K562 (cell line): ENCODE data around the gene OBSCN. TPM values are rescaled to one million over a fixed set of nuclear protein-coding genes. Genes with fewer than 3 reads are reported as not detected.
A peak's percentile ranks its signal among the peaks of the same experiment; 100 is the strongest.

ENCODE experiments used
- ATAC-seq: fragments of 200-7000 bp; cut with Tn5 transposase; 3 replicates; pipeline ENCODE4 v1.9.1; 2020; ENCODE audit warnings: moderate library complexity
- BruUV-seq: library from RNA; stranded (reverse); fragments of 400-500 nt; replicated peaks from 2 replicates; lab custom pipeline; 2021; lab: Mats Ljungman, UMichigan
- CTCF ChIA-PET: fragments of 300-600 bp; formaldehyde crosslinking; extraction: SDS; loops from one replicate; lab custom pipeline; 2021; ENCODE audit warnings: low intra/inter-chr PET ratio; lab: Yijun Ruan, JAX
- POLR2A ChIA-PET: fragments of 300-600, 350-650 bp; sonication (Branson Sonifier 250); formaldehyde crosslinking; extraction: SDS; loops from one replicate; lab custom pipeline; 2021; ENCODE audit warnings: antibody characterized with exemption, inconsistent platforms; lab: Yijun Ruan, JAX
- DNase-seq, 4 experiments: peaks; one replicate each; pipeline versions ENCODE4 v3.0.0 to v3.0.0-alpha.2; 2011 to 2018; ENCODE audit warnings: low spot score in 3 of 4, mixed read lengths in 3 of 4; ENCODE audit errors: extremely low read depth in 1 of 4
- FAIRE-seq: peaks from 2 replicates; lab custom pipeline; 2011; peaks lifted over from hg19 to GRCh38; lab: Jason Lieb, UNC
- H2AFZ ChIP-seq: 2 replicates; pipeline ENCODE4 v1.6.0; 2011; ENCODE audit warnings: low read depth, low read length, control low read depth, inconsistent platforms
- H3K27ac ChIP-seq: fragments of 200-600 bp; 3 replicates; pipeline ENCODE4 v1.8.0; 2011; ENCODE audit warnings: low read depth, mild to moderate bottlenecking, control low read depth, inconsistent platforms, low read length, moderate library complexity, mixed read lengths; ENCODE audit errors: extremely low read depth
- H3K27me3 ChIP-seq, 2 experiments: fragments of 300-600 bp in 1 of 2; 2 replicates in 1 of 2; 3 replicates in 1 of 2; pipeline versions ENCODE4 v1.6.0 to v1.8.0; 2011; ENCODE audit warnings: inconsistent platforms in 2 of 2, low read length in 2 of 2, mild to moderate bottlenecking in 1 of 2, mixed read lengths in 1 of 2, moderate library complexity in 1 of 2; ENCODE audit not compliant: control insufficient read depth in 2 of 2, insufficient read depth in 2 of 2
- H3K36me3 ChIP-seq: fragments of 300-600 bp; 3 replicates; pipeline ENCODE4 v1.8.0; 2011; ENCODE audit warnings: mild to moderate bottlenecking, low read length, inconsistent platforms; ENCODE audit not compliant: control insufficient read depth, insufficient read depth
- H3K4me1 ChIP-seq, 2 experiments: fragments of 200-600 bp in 1 of 2; replicated peaks in 1 of 2; 2 replicates in 1 of 2; 3 replicates in 1 of 2; pipeline versions ENCODE4 v1.5.1 to v1.8.0; 2011; ENCODE audit warnings: inconsistent platforms in 2 of 2, low read length in 2 of 2, mild to moderate bottlenecking in 1 of 2, mixed read lengths in 1 of 2, moderate library complexity in 1 of 2; ENCODE audit not compliant: control insufficient read depth in 2 of 2, insufficient read depth in 2 of 2
- H3K4me2 ChIP-seq: 2 replicates; pipeline ENCODE4 v1.6.1; 2011; ENCODE audit warnings: low read length, control low read depth, inconsistent platforms, mixed read lengths; ENCODE audit not compliant: insufficient read depth
- H3K4me3 ChIP-seq: fragments of 200-600 bp; sonication (generic), shearing (Covaris generic); 2 replicates; pipeline ENCODE4 v1.5.1; 2016; ENCODE audit warnings: control low read depth, inconsistent platforms
- H3K79me2 ChIP-seq: fragments of 200-600 bp; 3 replicates; pipeline ENCODE4 v1.8.0; 2011; ENCODE audit warnings: low read length, inconsistent platforms; ENCODE audit not compliant: control insufficient read depth, insufficient read depth
- H3K9ac ChIP-seq, 2 experiments: 2 replicates each; pipeline versions ENCODE4 v1.6.0 to v1.6.1; 2011; ENCODE audit warnings: low read depth in 2 of 2, low read length in 2 of 2, control low read depth in 1 of 2, inconsistent platforms in 1 of 2, mild to moderate bottlenecking in 1 of 2, mixed read lengths in 1 of 2; ENCODE audit not compliant: insufficient read depth in 1 of 2
- H3K9me1 ChIP-seq: one replicate; pipeline ENCODE4 v1.6.0; 2011; ENCODE audit warnings: inconsistent platforms, mild to moderate bottlenecking, low read length, moderate library complexity; ENCODE audit not compliant: control insufficient read depth, insufficient read depth
- H3K9me3 ChIP-seq: replicated peaks from 2 replicates; pipeline ENCODE4 v1.5.1; 2011; ENCODE audit warnings: low read depth, low read length, inconsistent platforms; ENCODE audit not compliant: control insufficient read depth, insufficient read depth
- H4K20me1 ChIP-seq: replicated peaks from 2 replicates; pipeline ENCODE4 v1.6.1; 2011; ENCODE audit warnings: low read length, inconsistent platforms, mixed read lengths; ENCODE audit not compliant: control insufficient read depth, insufficient read depth
- ARID2 ChIP-seq: fragments of 450-650 bp; IDR thresholded peaks from 2 replicates; pipeline ENCODE4 v1.6.1; 2017; ENCODE audit warnings: antibody characterized with exemption, mild to moderate bottlenecking
- BRD4 ChIP-seq: fragments of 200-600 bp; sonication (generic); IDR thresholded peaks from 2 replicates; pipeline ENCODE4 v1.6.1; 2017; ENCODE audit warnings: inconsistent platforms
- CBX1 ChIP-seq: sonication (generic); IDR thresholded peaks from 2 replicates; pipeline ENCODE4 v1.6.1; 2016; ENCODE audit warnings: antibody characterized with exemption, low read depth, mild to moderate bottlenecking
- CEBPB ChIP-seq: fragments of 450-650 bp; IDR thresholded peaks from 2 replicates; pipeline ENCODE4 v1.6.1; 2016; ENCODE audit warnings: missing genetic modification characterization, missing compliant biosample characterization
- GATAD2A ChIP-seq: fragments of 450-650 bp; IDR thresholded peaks from 2 replicates; pipeline ENCODE4 v1.6.1; 2017
- GTF3C2 ChIP-seq: IDR thresholded peaks from 3 replicates; pipeline ENCODE4 v1.6.1; 2011; ENCODE audit warnings: borderline replicate concordance, mild to moderate bottlenecking, moderate library complexity; ENCODE audit not compliant: insufficient read length; ENCODE audit errors: extremely low read depth
- KDM4B ChIP-seq, 2 experiments: fragments of 450-650 bp in 1 of 2; sonication (generic) in 1 of 2; IDR thresholded peaks; 2 replicates each; pipeline ENCODE4 v1.6.1; 2016 to 2017; ENCODE audit warnings: borderline replicate concordance in 2 of 2, antibody characterized with exemption in 1 of 2, low read depth in 1 of 2, mild to moderate bottlenecking in 1 of 2
- MCM3 ChIP-seq: fragments of 450-650 bp; IDR thresholded peaks from 2 replicates; pipeline ENCODE4 v1.6.1; 2016
- MXI1 ChIP-seq: IDR thresholded peaks from 2 replicates; pipeline ENCODE4 v1.6.1; 2011; ENCODE audit warnings: low read depth, mild to moderate bottlenecking, improper control_type of control experiment, low read length
- NFYB ChIP-seq: IDR thresholded peaks from 2 replicates; pipeline ENCODE4 v1.6.1; 2011; ENCODE audit warnings: mild to moderate bottlenecking, moderate library complexity; ENCODE audit not compliant: insufficient read length; ENCODE audit errors: extremely low read depth
- PHB2 ChIP-seq: fragments of 450-650 bp; IDR thresholded peaks from 2 replicates; pipeline ENCODE4 v1.6.1; 2017; ENCODE audit warnings: low read depth
- RBBP5 ChIP-seq: fragments of 200-600 bp; sonication (generic); IDR thresholded peaks from 2 replicates; pipeline ENCODE4 v1.6.1; 2012; ENCODE audit warnings: borderline replicate concordance, mild to moderate bottlenecking, low read length, control low read depth, inconsistent platforms; ENCODE audit not compliant: insufficient read depth, poor library complexity, severe bottlenecking
- RBM34 ChIP-seq: fragments of 200-400 bp; formaldehyde crosslinking; IDR thresholded peaks from 2 replicates; pipeline ENCODE4 v1.6.1; 2018; ENCODE audit warnings: low read length, borderline replicate concordance; ENCODE audit not compliant: insufficient read depth
- RNF2 ChIP-seq: sonication (generic); IDR thresholded peaks from 2 replicates; pipeline ENCODE4 v1.6.1; 2016
- TRIM24 ChIP-seq, 2 experiments: fragments of 450-650 bp; IDR thresholded peaks; 2 replicates each; pipeline ENCODE4 v1.6.1; 2016
- U2AF1 ChIP-seq: fragments of 200-400 bp; formaldehyde crosslinking; optimal IDR thresholded peaks from 2 replicates; pipeline ENCODE3; 2017; ENCODE audit warnings: mild to moderate bottlenecking, low read depth, low read length, moderate library complexity
- ZNF121 ChIP-seq: sonication (generic); formaldehyde crosslinking; conservative IDR thresholded peaks from 2 replicates; pipeline ENCODE4 v1.8.0; 2022; ENCODE audit warnings: missing genetic modification reagents
- WGBS: fragments of 100-300 bp; shearing (Covaris generic); methylation state at CpG from one replicate; pipeline ENCODE4 v1.1.6; 2016; ENCODE audit warnings: low coverage, mixed read lengths; ENCODE audit not compliant: insufficient coverage; ENCODE audit errors: missing lambda C conversion rate; 5-methylcytosine and 5-hydroxymethylcytosine counted together
- in situ Hi-C: fragments of 300-500 bp; cut with MboI; formaldehyde crosslinking; loops from 4 replicates; pipeline ENCODE4 v1.15.0; 2018; ENCODE audit warnings: inconsistent platforms, mixed read lengths
- intact Hi-C: fragments of 100-400 bp; cut with micrococcal nuclease; formaldehyde crosslinking; loops from 2 replicates; pipeline ENCODE4 v1.14.2; 2022
- polyA plus RNA-seq, 8 experiments: library from polyadenylated mRNA; depleted of rRNA in 4 of 8; stranded (reverse) in 5 of 8; unstranded in 3 of 8; fragments of >200 nt; fragmentation: Nextera tagmentation in 2 of 8; fragmentation: Illumina TruSeq in 1 of 8; extraction: Ambion mirVana in 2 of 8; extraction: Trizol in 1 of 8; gene quantifications; 2 replicates each; pipeline versions ENCODE4 v1.2.1 to v1.2.3, GENCODE V29; 2011 to 2014; ENCODE audit warnings: inconsistent platforms in 1 of 8, missing spikeins in 1 of 8
- total RNA-seq, 7 experiments: library from RNA; depleted of rRNA in 6 of 7; stranded (reverse); fragments of >200 nt in 6 of 7; fragmentation: Illumina TruSeq in 2 of 7; extraction: Trizol in 2 of 7; gene quantifications; 2 replicates each; pipeline versions ENCODE4 v1.2.1 to v1.2.3, GENCODE V29; 2011 to 2021; ENCODE audit warnings: low replicate concordance in 1 of 7

OBSCN gene
- total and polyA plus RNA-seq, 9 of the 15 experiments (the other 6 are each of a cell fraction or from before 2014, with no cell fraction given), result 0.18 to 19.7 (median 3.6) TPM

- DNase-seq, result no peak
- Histone ChIP-seq H3K9ac (no peak overlapping the region), H3K27me3 (peaks cover 0 to 8% of the 10 kb centered on the region in 2 experiments; a peak in 3 of 5 replicates), H3K27ac (no peak overlapping the region), H3K9me1 (no peaks in the 10 kb centered on the region), H3K4me2 (no peak overlapping the region), H4K20me1 (no peaks in the 10 kb centered on the region), H3K4me3 (no peak overlapping the region), H3K9me3 (peaks cover 2% of the 10 kb centered on the region), H3K36me3 (no peaks in the 10 kb centered on the region), H3K79me2 (no peaks in the 10 kb centered on the region), H3K4me1 (peaks cover 25 to 30% of the 10 kb centered on the region in 2 experiments), H2AFZ (no peak overlapping the region)
- POLR2A ChIA-PET, result interaction anchor here (0.5 to 1.4 kb wide), 6 partner anchors 13 to 307 kb away, joined by 3 to 4 read pairs (median 4); a partner anchor contains a TSS
- CTCF ChIA-PET, result no interaction called here
- FAIRE-seq, result no peak
- in situ Hi-C loops, result no loop called here
- WGBS, result 96% methylated on average over 60 of the region's 62 CpGs
- ATAC-seq, result no peak
- intact Hi-C loops, result no loop called here
- no TSS peak for BruUV-seq
- TF ChIP-seq NFYB (peak; percentile 69), GTF3C2 (no peak), CBX1 (no peak), ARID2 (no peak), PHB2 (no peak), BRD4 (no peak), ZNF121 (CRISPR knock-in tag) (no peak), CEBPB (peak; percentile 97), RBBP5 (no peak), U2AF1 (no peak), TRIM24 (IDR thresholded peaks at IDR 0.05) (0 out of 4 replicates have a peak, but pooled peaks of 1 of the 2 experiments have one; percentile 29), GATAD2A (no peak), RBM34 (no peak), RNF2 (no peak), MXI1 (no peak), MCM3 (no peak), KDM4B (IDR thresholded peaks at IDR 0.05; ENCODE audit: borderline replicate concordance in 2 of 2, low read depth in 1 of 2) (no peak)
Observed at GRCh38 chr1:228424685-228425660, 217.1 kb downstream of the OBSCN start.
